ENCODE measurements around the gene SYTL3.

SYTL3 gene

DNA sequence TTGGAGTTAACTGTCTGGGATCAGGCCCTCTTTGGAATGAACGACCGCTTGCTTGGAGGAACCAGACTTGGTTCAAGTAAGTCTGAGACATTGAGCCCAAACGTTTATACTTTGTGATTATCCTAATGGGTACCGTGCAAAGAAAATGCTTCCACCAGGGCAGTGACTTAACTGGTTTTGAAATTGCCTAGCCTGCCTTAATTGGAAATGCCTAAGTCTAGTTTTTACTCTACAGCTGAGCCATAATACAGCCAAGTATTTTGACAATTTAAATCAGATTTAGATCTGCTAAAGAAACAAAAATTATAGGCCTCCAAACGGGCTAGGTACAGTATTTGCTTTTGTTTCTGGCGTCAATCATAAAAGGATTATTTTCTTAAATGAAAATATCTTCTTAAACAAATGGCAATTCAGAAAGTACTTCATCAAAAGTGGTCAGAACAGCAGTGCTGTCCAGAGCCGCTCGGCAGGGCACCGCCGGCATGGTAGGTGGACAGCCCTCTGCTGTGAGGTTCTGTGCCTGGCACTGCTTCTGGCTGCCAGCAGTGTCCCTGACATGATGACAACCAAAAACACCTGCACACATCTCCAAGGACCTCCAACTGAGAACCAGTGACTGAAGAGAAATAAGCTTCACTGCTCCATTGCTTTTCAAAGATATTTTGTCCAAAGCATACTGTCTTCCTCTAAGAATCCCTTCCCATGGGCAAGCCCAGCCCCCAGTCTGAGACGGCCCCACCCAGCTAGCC, 113.8 kb downstream of the SYTL3 start:
- DNase-seq, result no peak

- no peak for DNase-seq
These were observed 114.5 kb downstream of the SYTL3 start for GRCh38 chr6:158764183-158764849.

DNA sequence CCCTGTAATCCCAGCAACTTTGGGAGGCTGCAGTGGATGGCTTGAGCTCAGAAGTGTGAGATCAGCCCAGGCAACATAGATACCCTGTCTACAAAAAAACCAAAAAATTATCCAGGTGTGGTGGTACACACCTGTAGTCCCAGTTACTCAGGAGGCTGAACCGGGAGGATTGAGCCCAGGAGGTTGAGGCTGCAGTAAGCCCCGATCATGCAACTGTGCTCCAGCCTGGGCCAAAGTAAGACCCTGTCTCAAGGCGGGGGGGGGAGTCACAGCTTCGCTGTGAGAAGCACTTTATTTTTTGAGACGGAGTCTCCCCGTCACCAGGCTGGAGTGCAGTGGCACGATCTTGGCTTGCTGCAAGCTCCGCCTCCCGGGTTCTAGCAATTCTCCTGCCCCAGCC, 115.1 kb downstream of the SYTL3 start:
- DNase-seq, result no peak

GRCh38 chr6:158765499-158766068, 115.7 kb downstream of the SYTL3 start:
- no peak for DNase-seq

- DNase-seq, result no peak
These were observed 117.0 kb downstream of the SYTL3 start for GRCh38 chr6:158766621-158767455.

GRCh38 chr6:158767709-158768108, 117.9 kb downstream of the SYTL3 start:
- DNase-seq, result no peak

GRCh38 chr6:158768436-158768835, 118.6 kb downstream of the SYTL3 start:
- DNase-seq, result no peak

GRCh38 chr6:158769234-158769770, 119.4 kb downstream of the SYTL3 start:
- DNase-seq, result peak; percentile 98

- DNase-seq, result peak; percentile 94
These were observed 120.0 kb downstream of the SYTL3 start for GRCh38 chr6:158769771-158770432.

- DNase-seq, result peak; percentile 62
These were observed 120.9 kb downstream of the SYTL3 start for GRCh38 chr6:158770533-158771330.

DNA sequence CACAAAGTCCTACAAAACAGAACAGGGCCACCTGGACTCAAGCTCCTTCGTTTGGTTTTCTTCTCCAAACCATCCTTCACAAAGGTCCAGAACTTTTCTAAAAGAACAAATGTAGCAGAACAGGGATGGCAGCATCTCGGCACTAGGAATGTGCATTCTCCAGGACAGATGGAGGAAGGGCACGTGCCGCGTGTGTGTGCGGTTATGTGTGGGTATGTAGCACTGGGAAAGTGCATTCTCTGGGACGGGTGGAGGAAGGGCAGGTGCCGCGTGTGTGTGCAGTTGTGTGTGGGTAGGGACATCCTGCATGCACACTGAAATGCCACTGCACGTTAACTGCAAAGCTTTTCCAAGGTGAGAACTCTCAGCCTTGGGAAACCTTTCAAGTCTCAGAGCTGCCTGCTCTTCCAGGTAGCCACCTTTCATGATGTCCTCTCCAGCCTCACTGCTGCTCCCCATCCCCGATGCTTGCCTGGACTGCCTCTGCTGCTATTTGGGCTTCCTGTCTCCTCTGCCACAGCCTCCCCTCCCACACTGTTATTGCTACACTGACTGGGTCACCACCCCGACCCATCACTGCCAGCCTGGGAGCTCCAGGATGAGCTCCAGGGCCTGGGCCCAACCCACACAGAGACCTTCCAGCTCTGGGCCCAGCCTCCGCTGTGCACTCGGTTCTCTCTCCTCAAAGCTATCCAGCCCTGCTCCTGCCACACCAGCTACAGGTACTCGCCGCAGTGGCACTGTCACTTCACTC, 121.7 kb downstream of the SYTL3 start:
- DNase-seq, result no peak

- DNase-seq, result no peak
These were observed 122.3 kb downstream of the SYTL3 start for GRCh38 chr6:158772172-158772571.

GRCh38 chr6:158772851-158773371, 123.1 kb downstream of the SYTL3 start:
- no peak for DNase-seq

- no peak for DNase-seq
These were observed 124.0 kb downstream of the SYTL3 start for GRCh38 chr6:158773581-158774449.

- no peak for DNase-seq
These were observed 125.0 kb downstream of the SYTL3 start for GRCh38 chr6:158774717-158775449.

- no peak for DNase-seq
These were observed 126.0 kb downstream of the SYTL3 start for GRCh38 chr6:158775832-158776231.

- no peak for DNase-seq
These were observed 126.9 kb downstream of the SYTL3 start for GRCh38 chr6:158776737-158777136.

DNA sequence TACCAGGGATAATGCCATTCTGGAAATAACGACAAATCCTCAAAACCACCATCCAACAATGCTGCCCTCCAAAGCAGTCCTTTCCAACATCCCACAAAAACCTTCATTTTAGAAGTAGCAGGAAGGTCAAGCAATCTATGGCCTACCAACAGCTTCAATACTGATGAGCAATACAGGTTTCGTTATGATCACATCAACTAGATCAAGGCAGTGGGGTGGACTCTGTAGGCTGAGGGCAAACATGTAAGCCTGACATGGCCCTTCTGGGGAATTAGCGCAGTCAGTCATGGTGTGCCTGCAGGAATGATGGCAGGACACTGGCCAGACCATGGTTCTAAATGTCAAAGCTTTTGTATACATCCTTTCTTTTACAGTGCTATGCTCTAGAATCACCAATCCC, 127.7 kb downstream of the SYTL3 start:
- DNase-seq, result no peak
